GM18868 (cell line): Measurements from ENCODE around the gene TENT4B.
A peak's percentile ranks its signal among the peaks of the same experiment; 100 is the strongest.
"Not testable (repeated sequence)": the region's sequence is repeated elsewhere in the genome, so short reads cannot be mapped to it uniquely, and the experiment has no call there.

ENCODE experiments used
- ATAC-seq: cut with Tn5 transposase; IDR thresholded peaks from one replicate; pipeline ENCODE4 v1.9.1; 2021; ENCODE audit warnings: mild to moderate bottlenecking, moderate library complexity; ENCODE audit not compliant: unreplicated experiment

The TENT4B gene

GRCh38 chr16:50152807-50153595 lies at the start of gene TENT4B:
Gene TENT4B (plus strand): TSS chr16:50153306. CDS start chr16:50153622, 316 bp downstream.
- ATAC-seq, result peak; percentile 75

- ATAC-seq, result no peak
Measured at GRCh38 chr16:50103764-50104163, 49.3 kb upstream of the TENT4B start.

- no peak for ATAC-seq
Measured at GRCh38 chr16:50114357-50115129, 38.6 kb upstream of the TENT4B start.

- ATAC-seq, result no peak
Measured at GRCh38 chr16:50120711-50121110, 32.4 kb upstream of the TENT4B start.

GRCh38 chr16:50121278-50121677 lies 31.8 kb upstream of the TENT4B start:
- peak; percentile 79 for ATAC-seq

- ATAC-seq, result peak; percentile 63
Measured at GRCh38 chr16:50121721-50122445, 31.2 kb upstream of the TENT4B start.

- ATAC-seq, result no peak
Measured at GRCh38 chr16:50123417-50123816, 29.7 kb upstream of the TENT4B start.

GRCh38 chr16:50124769-50125168 lies 28.3 kb upstream of the TENT4B start:
- ATAC-seq, result no peak

- ATAC-seq, result no peak
Measured at GRCh38 chr16:50126183-50126582, 26.9 kb upstream of the TENT4B start.

- not testable (repeated sequence) for ATAC-seq
Measured at GRCh38 chr16:50132571-50132970, 20.5 kb upstream of the TENT4B start.

GRCh38 chr16:50133214-50133613 lies 19.9 kb upstream of the TENT4B start:
- ATAC-seq, result no peak

- ATAC-seq, result no peak
Measured at GRCh38 chr16:50136399-50136798, 16.7 kb upstream of the TENT4B start.

- no peak for ATAC-seq
Measured at GRCh38 chr16:50137268-50137667, 15.8 kb upstream of the TENT4B start.

- no peak for ATAC-seq
Measured at GRCh38 chr16:50139580-50139979, 13.5 kb upstream of the TENT4B start.

- ATAC-seq, result no peak
Measured at GRCh38 chr16:50144211-50144610, 8.9 kb upstream of the TENT4B start.

GRCh38 chr16:50146479-50147435 lies 6.3 kb upstream of the TENT4B start:
- ATAC-seq, result no peak

- no peak for ATAC-seq
Measured at GRCh38 chr16:50151322-50151721, 1.8 kb upstream of the TENT4B start.

GRCh38 chr16:50151756-50152155 lies 1.4 kb upstream of the TENT4B start:
- ATAC-seq, result no peak

- peak; percentile 53 for ATAC-seq
Measured at GRCh38 chr16:50152351-50152806, 727 bp upstream of the TENT4B start.
